ENCODE measurements around the gene CD84.
"Not testable (repeated sequence)": the region's sequence is repeated elsewhere in the genome, so short reads cannot be mapped to it uniquely, and the experiment has no call there.

Gene CD84

GRCh38 chr1:160539990-160540858 lies 39.1 kb downstream of the CD84 start:
- peak; percentile 36 to 41 for DNase-seq

GRCh38 chr1:160539684-160539989 lies 39.7 kb downstream of the CD84 start:
- no peak for DNase-seq

GRCh38 chr1:160538985-160539651 lies 40.2 kb downstream of the CD84 start:
- no peak for DNase-seq

- DNase-seq, result no peak
Observed at GRCh38 chr1:160537714-160538665, 41.3 kb downstream of the CD84 start.

- DNase-seq, result no peak
Observed at GRCh38 chr1:160534823-160535605, 44.3 kb downstream of the CD84 start.

GRCh38 chr1:160532557-160532813 lies 46.8 kb downstream of the CD84 start:
- DNase-seq, result not testable (repeated sequence)

- DNase-seq, result not testable (repeated sequence)
Observed at GRCh38 chr1:160531809-160532556, 47.3 kb downstream of the CD84 start.

- DNase-seq, result not testable (repeated sequence)
Observed at GRCh38 chr1:160529401-160529952, 49.8 kb downstream of the CD84 start.

- DNase-seq, result not testable (repeated sequence)
Observed at GRCh38 chr1:160523789-160524188, 55.5 kb downstream of the CD84 start.

- peak; percentile 53 to 64 for DNase-seq
Observed at GRCh38 chr1:160522622-160523345, 56.5 kb downstream of the CD84 start, which contains the start of gene SLAMF6. Gene SLAMF6 (minus strand): TSS chr1:160523255. CDS start chr1:160523192, 63 bp downstream.

GRCh38 chr1:160522136-160522535 lies 57.2 kb downstream of the CD84 start:
- no peak for DNase-seq

- no peak for DNase-seq
Observed at GRCh38 chr1:160521554-160521953, 57.7 kb downstream of the CD84 start.

- no peak for DNase-seq
Observed at GRCh38 chr1:160520999-160521398, 58.3 kb downstream of the CD84 start.

GRCh38 chr1:160520582-160520981 lies 58.7 kb downstream of the CD84 start:
- no peak for DNase-seq

GRCh38 chr1:160519642-160520435 lies 59.5 kb downstream of the CD84 start:
- DNase-seq, result peak in 1 of 2 donors; percentile 26

GRCh38 chr1:160517519-160517918 lies 61.8 kb downstream of the CD84 start:
- DNase-seq, result not testable (repeated sequence)

GRCh38 chr1:160515908-160516307 lies 63.4 kb downstream of the CD84 start:
- not testable (repeated sequence) for DNase-seq

- no peak for DNase-seq
Observed at GRCh38 chr1:160504651-160505050, 74.6 kb downstream of the CD84 start.

GRCh38 chr1:160503087-160503486 lies 76.2 kb downstream of the CD84 start:
- no peak for DNase-seq
